ENCODE measurements around the gene HBG1.

The HBG1 gene

GRCh38 chr11:5204787-5205186 is 44.9 kb downstream of the HBG1 start:
- Histone ChIP-seq H3K14ac (ENCODE audit: low read length) (no peak overlapping the region), H3K27me3 (ENCODE audit: control insufficient read depth in 3 of 3, insufficient read depth in 3 of 3, low read depth in 1 of 3, low read length in 3 of 3) (no peaks in the 10 kb centered on the region), H4K91ac (ENCODE audit: low read depth, low read length, poor library complexity) (no peak overlapping the region), H2BK5ac (ENCODE audit: low read length) (no peak overlapping the region), H4K8ac (ENCODE audit: low read depth, low read length) (no peak overlapping the region), H2AFZ (ENCODE audit: low read length) (no peak overlapping the region), H2BK12ac (ENCODE audit: low read length) (no peak overlapping the region), H3K18ac (ENCODE audit: low read length) (no peak overlapping the region), H3K9ac (ENCODE audit: low read depth, low read length, poor library complexity) (no peak overlapping the region), H3K9me3 (replicated peaks in 1 of 2; ENCODE audit: control insufficient read depth in 2 of 2, insufficient read depth in 1 of 2, low read depth in 1 of 2, low read length in 2 of 2) (no peaks in the 10 kb centered on the region), H3K36me3 (replicated peaks in 1 of 2; ENCODE audit: control insufficient read depth in 2 of 2, insufficient read depth in 2 of 2, low read length in 2 of 2) (no peaks in the 10 kb centered on the region), H3K4me2 (ENCODE audit: insufficient read depth, low read length, poor library complexity, severe bottlenecking) (no peak overlapping the region), H3K23ac (ENCODE audit: low read depth, low read length, poor library complexity) (no peak overlapping the region), H3K4me3 (ENCODE audit: low read length in 2 of 2) (no peak overlapping the region), H3K4ac (ENCODE audit: low read length) (no peak overlapping the region), H2AK5ac (ENCODE audit: low read depth, low read length) (no peak overlapping the region), H2BK15ac (ENCODE audit: low read length) (no peak overlapping the region), H2BK120ac (ENCODE audit: low read depth, low read length) (no peak overlapping the region), H3K79me1 (ENCODE audit: low read depth, low read length) (no peaks in the 10 kb centered on the region), H3K4me1 (ENCODE audit: control insufficient read depth in 2 of 2, insufficient read depth in 1 of 2, low read depth in 1 of 2, low read length in 2 of 2) (no peaks in the 10 kb centered on the region), H3K27ac (replicated peaks; ENCODE audit: low read length) (no peak overlapping the region)
- no CpG with 5 or more reads among the region's 1 CpG for WGBS, 2 donors (ENCODE audit: extremely low coverage in 2 of 2, insufficient read length in 2 of 2, insufficient replicate concordance in 1 of 2)
- peak; percentile 44 for DNase-seq (ENCODE audit: low spot score)

GRCh38 chr11:5203366-5203765 is 46.3 kb downstream of the HBG1 start:
- Histone ChIP-seq H3K9me3 (replicated peaks in 1 of 2; ENCODE audit: control insufficient read depth in 2 of 2, insufficient read depth in 1 of 2, low read depth in 1 of 2, low read length in 2 of 2) (no peaks in the 10 kb centered on the region), H3K4ac (ENCODE audit: low read length) (no peak overlapping the region), H2BK5ac (ENCODE audit: low read length) (no peak overlapping the region), H2BK12ac (ENCODE audit: low read length) (no peak overlapping the region), H3K27me3 (ENCODE audit: control insufficient read depth in 3 of 3, insufficient read depth in 3 of 3, low read depth in 1 of 3, low read length in 3 of 3) (no peaks in the 10 kb centered on the region), H4K91ac (ENCODE audit: low read depth, low read length, poor library complexity) (no peak overlapping the region), H4K8ac (ENCODE audit: low read depth, low read length) (no peak overlapping the region), H2AK5ac (ENCODE audit: low read depth, low read length) (no peak overlapping the region), H3K4me1 (ENCODE audit: control insufficient read depth in 2 of 2, insufficient read depth in 1 of 2, low read depth in 1 of 2, low read length in 2 of 2) (no peaks in the 10 kb centered on the region), H3K36me3 (replicated peaks in 1 of 2; ENCODE audit: control insufficient read depth in 2 of 2, insufficient read depth in 2 of 2, low read length in 2 of 2) (no peaks in the 10 kb centered on the region), H3K4me2 (ENCODE audit: insufficient read depth, low read length, poor library complexity, severe bottlenecking) (no peak overlapping the region), H2BK15ac (ENCODE audit: low read length) (no peak overlapping the region), H3K79me1 (ENCODE audit: low read depth, low read length) (no peaks in the 10 kb centered on the region), H3K18ac (ENCODE audit: low read length) (no peak overlapping the region), H3K27ac (replicated peaks; ENCODE audit: low read length) (no peak overlapping the region), H3K4me3 (ENCODE audit: low read length in 2 of 2) (no peak overlapping the region), H2AFZ (ENCODE audit: low read length) (no peak overlapping the region), H3K23ac (ENCODE audit: low read depth, low read length, poor library complexity) (no peak overlapping the region), H3K14ac (ENCODE audit: low read length) (no peak overlapping the region), H3K9ac (ENCODE audit: low read depth, low read length, poor library complexity) (no peak overlapping the region), H2BK120ac (ENCODE audit: low read depth, low read length) (no peak overlapping the region)
- WGBS, 2 donors (ENCODE audit: extremely low coverage in 2 of 2, insufficient read length in 2 of 2, insufficient replicate concordance in 1 of 2) = no CpG with 5 or more reads among the region's 2 CpGs
- no peak for DNase-seq (ENCODE audit: low spot score)

DNA sequence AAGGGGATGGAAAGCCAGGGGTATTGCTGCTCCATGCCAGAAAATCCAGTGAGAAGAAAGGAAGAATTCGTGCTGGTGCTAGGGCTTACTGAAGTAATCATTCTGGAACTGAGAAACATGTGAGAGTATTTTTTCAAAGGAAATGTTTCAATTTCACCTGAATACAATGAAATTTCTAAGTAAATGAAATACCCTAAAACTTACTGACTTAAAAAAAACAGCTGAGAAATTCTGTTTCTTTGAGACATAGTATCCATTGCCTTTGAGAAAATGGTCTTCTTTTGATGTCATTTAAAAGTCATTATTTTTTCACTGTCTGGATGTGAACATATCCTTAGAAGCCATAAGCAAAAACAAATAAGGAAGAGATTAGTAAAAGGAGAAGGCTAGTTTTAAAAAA is 49.1 kb downstream of the HBG1 start, which contains the start of gene OR51V1:
OR51V1 (minus strand) TSS at position 101 of the 400 bp plus-strand sequence; CDS start at position 101, 0 bp downstream.
- no peaks in the 10 kb centered on the region for H3K36me3 ChIP-seq (replicated peaks in 1 of 2; ENCODE audit: control insufficient read depth in 2 of 2, insufficient read depth in 2 of 2, low read length in 2 of 2)
- H3K23ac ChIP-seq (ENCODE audit: low read depth, low read length, poor library complexity) = no peak within 1 kb of the TSS
- H3K4ac ChIP-seq (ENCODE audit: low read length) = no peak within 1 kb of the TSS
- H3K4me2 ChIP-seq (ENCODE audit: insufficient read depth, low read length, poor library complexity, severe bottlenecking) = no peak within 1 kb of the TSS
- H3K4me3 ChIP-seq (ENCODE audit: low read length in 2 of 2) = peak within 1 kb of the TSS in 1 of 2 donors; percentile 19
- H2BK15ac ChIP-seq (ENCODE audit: low read length) = no peak within 1 kb of the TSS
- H3K18ac ChIP-seq (ENCODE audit: low read length) = no peak within 1 kb of the TSS
- WGBS, 2 donors (ENCODE audit: extremely low coverage in 2 of 2, insufficient read length in 2 of 2, insufficient replicate concordance in 1 of 2) = no CpG with 5 or more reads among the region's 1 CpG
- no peak within 1 kb of the TSS for H3K27ac ChIP-seq (replicated peaks; ENCODE audit: low read length)
- H3K4me1 ChIP-seq (ENCODE audit: control insufficient read depth in 2 of 2, insufficient read depth in 1 of 2, low read depth in 1 of 2, low read length in 2 of 2) = no peaks in the 10 kb centered on the region
- H2AK5ac ChIP-seq (ENCODE audit: low read depth, low read length) = no peak within 1 kb of the TSS
- no peak within 1 kb of the TSS for H3K14ac ChIP-seq (ENCODE audit: low read length)
- H2BK5ac ChIP-seq (ENCODE audit: low read length) = no peak within 1 kb of the TSS
- DNase-seq (ENCODE audit: low spot score) = no peak
- no peak within 1 kb of the TSS for H2BK120ac ChIP-seq (ENCODE audit: low read depth, low read length)
- H2BK12ac ChIP-seq (ENCODE audit: low read length) = no peak within 1 kb of the TSS
- no peaks in the 10 kb centered on the region for H3K27me3 ChIP-seq (ENCODE audit: control insufficient read depth in 3 of 3, insufficient read depth in 3 of 3, low read depth in 1 of 3, low read length in 3 of 3)
- no peak within 1 kb of the TSS for H4K8ac ChIP-seq (ENCODE audit: low read depth, low read length)
- H3K9me3 ChIP-seq (replicated peaks in 1 of 2; ENCODE audit: control insufficient read depth in 2 of 2, insufficient read depth in 1 of 2, low read depth in 1 of 2, low read length in 2 of 2) = no peaks in the 10 kb centered on the region
- no peak within 1 kb of the TSS for H2AFZ ChIP-seq (ENCODE audit: low read length)
- H3K79me1 ChIP-seq (ENCODE audit: low read depth, low read length) = no peaks in the 10 kb centered on the region
- H3K9ac ChIP-seq (ENCODE audit: low read depth, low read length, poor library complexity) = no peak within 1 kb of the TSS
- no peak within 1 kb of the TSS for H4K91ac ChIP-seq (ENCODE audit: low read depth, low read length, poor library complexity)

DNA sequence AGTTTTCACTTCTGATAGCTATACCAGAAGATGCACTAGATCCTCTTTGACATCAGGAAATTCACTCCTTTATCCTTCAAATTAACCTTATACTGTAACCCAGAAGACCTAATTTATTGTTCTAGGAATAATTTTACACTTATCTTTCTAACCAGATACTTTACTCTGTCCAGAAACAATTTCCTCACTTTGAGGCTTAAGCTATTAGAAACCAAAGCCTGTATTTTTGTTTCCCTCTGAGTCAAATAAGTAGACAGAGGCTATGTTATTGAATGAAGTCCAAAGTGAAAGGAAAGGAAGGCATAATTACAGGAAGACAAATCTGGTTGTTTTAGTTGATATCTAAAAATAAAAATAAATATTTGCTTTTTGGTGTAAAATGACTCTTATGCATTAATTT is 51.4 kb downstream of the HBG1 start:
- Histone ChIP-seq H3K27ac (replicated peaks; ENCODE audit: low read length) (no peak overlapping the region), H3K4me1 (ENCODE audit: control insufficient read depth in 2 of 2, insufficient read depth in 1 of 2, low read depth in 1 of 2, low read length in 2 of 2) (no peaks in the 10 kb centered on the region), H3K4me2 (ENCODE audit: insufficient read depth, low read length, poor library complexity, severe bottlenecking) (no peak overlapping the region), H3K23ac (ENCODE audit: low read depth, low read length, poor library complexity) (no peak overlapping the region), H2AFZ (ENCODE audit: low read length) (no peak overlapping the region), H2AK5ac (ENCODE audit: low read depth, low read length) (no peak overlapping the region), H2BK12ac (ENCODE audit: low read length) (no peak overlapping the region), H3K14ac (ENCODE audit: low read length) (no peak overlapping the region), H3K27me3 (ENCODE audit: control insufficient read depth in 3 of 3, insufficient read depth in 3 of 3, low read depth in 1 of 3, low read length in 3 of 3) (no peaks in the 10 kb centered on the region), H2BK120ac (ENCODE audit: low read depth, low read length) (no peak overlapping the region), H3K36me3 (replicated peaks in 1 of 2; ENCODE audit: control insufficient read depth in 2 of 2, insufficient read depth in 2 of 2, low read length in 2 of 2) (no peaks in the 10 kb centered on the region), H3K9ac (ENCODE audit: low read depth, low read length, poor library complexity) (no peak overlapping the region), H3K18ac (ENCODE audit: low read length) (no peak overlapping the region), H2BK5ac (ENCODE audit: low read length) (no peak overlapping the region), H4K91ac (ENCODE audit: low read depth, low read length, poor library complexity) (no peak overlapping the region), H3K4ac (ENCODE audit: low read length) (no peak overlapping the region), H3K9me3 (replicated peaks in 1 of 2; ENCODE audit: control insufficient read depth in 2 of 2, insufficient read depth in 1 of 2, low read depth in 1 of 2, low read length in 2 of 2) (no peaks in the 10 kb centered on the region), H3K4me3 (ENCODE audit: low read length in 2 of 2) (no peak overlapping the region), H4K8ac (ENCODE audit: low read depth, low read length) (no peak overlapping the region), H3K79me1 (ENCODE audit: low read depth, low read length) (no peaks in the 10 kb centered on the region), H2BK15ac (ENCODE audit: low read length) (no peak overlapping the region)
- DNase-seq (ENCODE audit: low spot score) = no peak

All from neuronal stem cell (in vitro differentiated cells).